ENCODE results near the gene ERAL1. TPM values are rescaled to one million over a fixed set of nuclear protein-coding genes. Genes with fewer than 3 reads are reported as not detected.
A peak's percentile ranks its signal among the peaks of the same experiment; 100 is the strongest.
"Not testable (repeated sequence)": the region's sequence is repeated elsewhere in the genome, so short reads cannot be mapped to it uniquely, and the experiment has no call there.

Gene ERAL1
- total and polyA plus RNA-seq, 5 donors from 2014 or later: 22.1 to 44.9 (median 41.7) TPM

- H3K27me3 Mint-ChIP-seq: no peaks in the 10 kb centered on the region
- ATAC-seq (ENCODE audit: low read depth in 2 of 2) (peak; percentile 94 to 96), DNase-seq (peak; percentile 81 to 87 (median 87))
- peak within 1 kb of the TSS; percentile 82 for H3K27ac ChIP-seq (ENCODE audit: insufficient read depth, low read length, poor library complexity, severe bottlenecking)
- no peaks in the 10 kb centered on the region for H3K9me3 ChIP-seq (ENCODE audit: control insufficient read depth in 2 of 2, low read length in 2 of 2)
- H3K27ac Mint-ChIP-seq: peak within 1 kb of the TSS; percentile 84 to 98 (median 96)
- H3K36me3 Mint-ChIP-seq: no peaks in the 10 kb centered on the region
- H3K27me3 ChIP-seq (ENCODE audit: control insufficient read depth, insufficient read depth, low read length): no peaks in the 10 kb centered on the region
- H3K36me3 ChIP-seq (ENCODE audit: control insufficient read depth, insufficient read depth, low read length): no peaks in the 10 kb centered on the region
- H3K4me1 ChIP-seq (ENCODE audit: control insufficient read depth, insufficient read depth, low read length, poor library complexity, severe bottlenecking): peaks cover 21% of the 10 kb centered on the region
- no peaks in the 10 kb centered on the region for H3K9me3 Mint-ChIP-seq
- H3K4me1 Mint-ChIP-seq: peaks cover 0 to 28% (median 21%) of the 10 kb centered on the region in 4 donors
- H3K4me3 Mint-ChIP-seq: peak within 1 kb of the TSS; percentile 96 to 99 (median 98)
- peak within 1 kb of the TSS; percentile 91 for H3K4me3 ChIP-seq (ENCODE audit: low read depth, low read length)
These were observed 12.4 kb upstream of the ERAL1 start, which contains the start of gene FAM222B for GRCh38 chr17:28842282-28843012. Gene FAM222B (minus strand): TSS chr17:28842790. CDS start chr17:28766667, 76,123 bp downstream.

- Mint-ChIP-seq H3K4me1 (peaks cover 0 to 28% (median 20%) of the 10 kb centered on the region in 4 donors), H3K27me3 (no peaks in the 10 kb centered on the region), H3K4me3 (peak overlapping the region; percentile 66 to 98 (median 89)), H3K27ac (peak overlapping the region in 1 of 3 donors; percentile 96), H3K36me3 (no peaks in the 10 kb centered on the region), H3K9me3 (no peaks in the 10 kb centered on the region)
- Histone ChIP-seq H3K4me1 (ENCODE audit: control insufficient read depth, insufficient read depth, low read length, poor library complexity, severe bottlenecking) (peaks cover 21% of the 10 kb centered on the region), H3K27ac (ENCODE audit: insufficient read depth, low read length, poor library complexity, severe bottlenecking) (no peak overlapping the region), H3K36me3 (ENCODE audit: control insufficient read depth, insufficient read depth, low read length) (no peaks in the 10 kb centered on the region), H3K4me3 (ENCODE audit: low read depth, low read length) (no peak overlapping the region), H3K9me3 (ENCODE audit: control insufficient read depth in 2 of 2, low read length in 2 of 2) (no peaks in the 10 kb centered on the region), H3K27me3 (ENCODE audit: control insufficient read depth, insufficient read depth, low read length) (no peaks in the 10 kb centered on the region)
- ATAC-seq (ENCODE audit: low read depth in 2 of 2) (no peak), DNase-seq (no peak)
These were observed 11.0 kb upstream of the ERAL1 start for GRCh38 chr17:28843816-28844148.

- Histone ChIP-seq H3K4me3 (ENCODE audit: low read depth, low read length) (no peak overlapping the region), H3K27ac (ENCODE audit: insufficient read depth, low read length, poor library complexity, severe bottlenecking) (no peak overlapping the region), H3K4me1 (ENCODE audit: control insufficient read depth, insufficient read depth, low read length, poor library complexity, severe bottlenecking) (peaks cover 13% of the 10 kb centered on the region), H3K27me3 (ENCODE audit: control insufficient read depth, insufficient read depth, low read length) (no peaks in the 10 kb centered on the region), H3K9me3 (ENCODE audit: control insufficient read depth in 2 of 2, low read length in 2 of 2) (no peaks in the 10 kb centered on the region), H3K36me3 (ENCODE audit: control insufficient read depth, insufficient read depth, low read length) (no peaks in the 10 kb centered on the region)
- Mint-ChIP-seq H3K4me1 (peaks cover 0 to 13% (median 8%) of the 10 kb centered on the region in 4 donors), H3K36me3 (no peaks in the 10 kb centered on the region), H3K9me3 (no peaks in the 10 kb centered on the region), H3K4me3 (no peak overlapping the region), H3K27ac (no peak overlapping the region), H3K27me3 (no peaks in the 10 kb centered on the region)
- ATAC-seq (ENCODE audit: low read depth in 2 of 2) (no peak), DNase-seq (no peak)
These were observed 8.6 kb upstream of the ERAL1 start for GRCh38 chr17:28846231-28846630.

- H3K27ac Mint-ChIP-seq: not testable (repeated sequence)
These were observed 8.1 kb upstream of the ERAL1 start for GRCh38 chr17:28846699-28847098.

GRCh38 chr17:28848667-28849066, 6.1 kb upstream of the ERAL1 start:
- DNase-seq (peak; percentile 20 to 72 (median 38)), ATAC-seq (ENCODE audit: low read depth in 2 of 2) (peak in 1 of 2 donors; percentile 53)
- not testable (repeated sequence) for H3K4me1 Mint-ChIP-seq; H3K36me3 Mint-ChIP-seq; H3K27ac ChIP-seq (ENCODE audit: insufficient read depth, low read length, poor library complexity, severe bottlenecking); H3K9me3 ChIP-seq (ENCODE audit: control insufficient read depth in 2 of 2, low read length in 2 of 2); H3K27me3 Mint-ChIP-seq; H3K9me3 Mint-ChIP-seq; H3K4me1 ChIP-seq (ENCODE audit: control insufficient read depth, insufficient read depth, low read length, poor library complexity, severe bottlenecking); H3K4me3 ChIP-seq (ENCODE audit: low read depth, low read length); H3K27me3 ChIP-seq (ENCODE audit: control insufficient read depth, insufficient read depth, low read length); H3K36me3 ChIP-seq (ENCODE audit: control insufficient read depth, insufficient read depth, low read length)
- Mint-ChIP-seq H3K27ac (peak overlapping the region in 1 of 3 donors; percentile 56), H3K4me3 (peak overlapping the region in 2 of 4 donors; percentile 53 to 79)

More at GRCh38 chr17:28846699-28847098, 8.1 kb upstream of the ERAL1 start:
- H3K4me1 Mint-ChIP-seq: peaks cover 0 to 11% (median 6%) of the 10 kb centered on the region in 4 donors
- not testable (repeated sequence) for H3K9me3 Mint-ChIP-seq; H3K4me3 ChIP-seq (ENCODE audit: low read depth, low read length); H3K4me3 Mint-ChIP-seq; H3K9me3 ChIP-seq (ENCODE audit: control insufficient read depth in 2 of 2, low read length in 2 of 2); H3K27me3 Mint-ChIP-seq; H3K4me1 ChIP-seq (ENCODE audit: control insufficient read depth, insufficient read depth, low read length, poor library complexity, severe bottlenecking); H3K36me3 ChIP-seq (ENCODE audit: control insufficient read depth, insufficient read depth, low read length); H3K36me3 Mint-ChIP-seq; H3K27ac ChIP-seq (ENCODE audit: insufficient read depth, low read length, poor library complexity, severe bottlenecking); H3K27me3 ChIP-seq (ENCODE audit: control insufficient read depth, insufficient read depth, low read length); ATAC-seq (ENCODE audit: low read depth in 2 of 2); DNase-seq

- no peak overlapping the region for H3K27ac Mint-ChIP-seq
- no peak overlapping the region for H3K27ac ChIP-seq (ENCODE audit: insufficient read depth, low read length, poor library complexity, severe bottlenecking)
- peaks cover 0 to 5% (median under 1%) of the 10 kb centered on the region in 4 donors for H3K4me1 Mint-ChIP-seq
- H3K4me3 Mint-ChIP-seq: peak overlapping the region in 1 of 4 donors; percentile 32
- H3K27me3 Mint-ChIP-seq: no peaks in the 10 kb centered on the region
- peaks cover 3% of the 10 kb centered on the region for H3K4me1 ChIP-seq (ENCODE audit: control insufficient read depth, insufficient read depth, low read length, poor library complexity, severe bottlenecking)
- ATAC-seq (ENCODE audit: low read depth in 2 of 2) (no peak), DNase-seq (peak in 1 of 3 donors; percentile 46)
- no peaks in the 10 kb centered on the region for H3K27me3 ChIP-seq (ENCODE audit: control insufficient read depth, insufficient read depth, low read length)
- H3K9me3 ChIP-seq (ENCODE audit: control insufficient read depth in 2 of 2, low read length in 2 of 2): no peaks in the 10 kb centered on the region
- no peaks in the 10 kb centered on the region for H3K9me3 Mint-ChIP-seq
- no peak overlapping the region for H3K4me3 ChIP-seq (ENCODE audit: low read depth, low read length)
- no peaks in the 10 kb centered on the region for H3K36me3 Mint-ChIP-seq
- H3K36me3 ChIP-seq (ENCODE audit: control insufficient read depth, insufficient read depth, low read length): no peaks in the 10 kb centered on the region
These were observed 5.5 kb upstream of the ERAL1 start for GRCh38 chr17:28849281-28849680.

GRCh38 chr17:28853295-28853694, 1.5 kb upstream of the ERAL1 start:
- Histone ChIP-seq H3K9me3 (ENCODE audit: control insufficient read depth in 2 of 2, low read length in 2 of 2) (no peaks in the 10 kb centered on the region), H3K4me1 (ENCODE audit: control insufficient read depth, insufficient read depth, low read length, poor library complexity, severe bottlenecking) (peaks cover 17% of the 10 kb centered on the region), H3K4me3 (ENCODE audit: low read depth, low read length) (no peak overlapping the region), H3K36me3 (ENCODE audit: control insufficient read depth, insufficient read depth, low read length) (peaks cover 7% of the 10 kb centered on the region), H3K27me3 (ENCODE audit: control insufficient read depth, insufficient read depth, low read length) (no peaks in the 10 kb centered on the region), H3K27ac (ENCODE audit: insufficient read depth, low read length, poor library complexity, severe bottlenecking) (no peak overlapping the region)
- H3K27ac Mint-ChIP-seq: peak overlapping the region in 1 of 3 donors; percentile 18
- ATAC-seq (ENCODE audit: low read depth in 2 of 2) (no peak), DNase-seq (no peak)
- peak overlapping the region in 3 of 4 donors; percentile 57 to 94 (median 69) for H3K4me3 Mint-ChIP-seq
- no peaks in the 10 kb centered on the region for H3K27me3 Mint-ChIP-seq
- H3K36me3 Mint-ChIP-seq: peaks cover 4% of the 10 kb centered on the region
- H3K9me3 Mint-ChIP-seq: no peaks in the 10 kb centered on the region
- H3K4me1 Mint-ChIP-seq: peaks cover 0 to 21% (median 12%) of the 10 kb centered on the region in 4 donors

- H3K27me3 Mint-ChIP-seq: no peaks in the 10 kb centered on the region
- H3K27ac ChIP-seq (ENCODE audit: insufficient read depth, low read length, poor library complexity, severe bottlenecking): peak overlapping the region; percentile 69
- H3K27me3 ChIP-seq (ENCODE audit: control insufficient read depth, insufficient read depth, low read length): no peaks in the 10 kb centered on the region
- H3K36me3 ChIP-seq (ENCODE audit: control insufficient read depth, insufficient read depth, low read length): peaks cover 20% of the 10 kb centered on the region
- ATAC-seq (ENCODE audit: low read depth in 2 of 2): no peak
- H3K36me3 Mint-ChIP-seq: peaks cover 15% of the 10 kb centered on the region
- no peak for DNase-seq
- H3K9me3 ChIP-seq (ENCODE audit: control insufficient read depth in 2 of 2, low read length in 2 of 2): no peaks in the 10 kb centered on the region
- H3K4me3 ChIP-seq (ENCODE audit: low read depth, low read length): peak overlapping the region; percentile 96
- H3K4me3 Mint-ChIP-seq: peak overlapping the region; percentile 91 to 94 (median 92)
- H3K4me1 ChIP-seq (ENCODE audit: control insufficient read depth, insufficient read depth, low read length, poor library complexity, severe bottlenecking): peaks cover 17% of the 10 kb centered on the region
- H3K9me3 Mint-ChIP-seq: no peaks in the 10 kb centered on the region
- peak overlapping the region; percentile 90 to 96 (median 91) for H3K27ac Mint-ChIP-seq
- peaks cover 0 to 21% (median 12%) of the 10 kb centered on the region in 4 donors for H3K4me1 Mint-ChIP-seq
These were observed 492 bp downstream of the ERAL1 start for GRCh38 chr17:28855336-28855679.
